Measurements from ENCODE around the gene CSF2RB. TPM values are rescaled to one million over a fixed set of nuclear protein-coding genes. Genes with fewer than 3 reads are reported as not detected.

Gene CSF2RB
- polyA plus RNA-seq, 2 of the 4 experiments (the other 2 are of a cell fraction): not detected

GRCh38 chr22:36981247-36981775, 67.9 kb downstream of the CSF2RB start:
- ATAC-seq (no peak), DNase-seq (ENCODE audit: low read depth in 1 of 2, low spot score in 1 of 2) (no peak), FAIRE-seq (no peak)
- no peaks in the 10 kb centered on the region for H3K4me1 ChIP-seq
- H3K27ac ChIP-seq: no peak overlapping the region
- WGBS (ENCODE audit: missing lambda C conversion rate): 81% methylated on average over 16 of the region's 16 CpGs
- no peak overlapping the region for H3K4me2 ChIP-seq
- ChIA-PET POLR2A (no interaction called here), CTCF (no interaction called here)
- H3K4me3 ChIP-seq: no peak overlapping the region
- peaks cover 4% of the 10 kb centered on the region; the same call in 1 of the 3 replicates for H3K9me3 ChIP-seq
- TF ChIP-seq CBX8 (IDR thresholded peaks at IDR 0.05): no peak
- TF ChIP-seq JUNB (IDR thresholded peaks at IDR 0.05): no peak
- no peak for TF ChIP-seq CTCF (IDR thresholded peaks at IDR 0.05)

- WGBS (ENCODE audit: missing lambda C conversion rate): 60% methylated on average over 5 of the region's 5 CpGs
- DNase-seq (ENCODE audit: low read depth in 1 of 2, low spot score in 1 of 2) (no peak), FAIRE-seq (no peak), ATAC-seq (no peak)
- no peaks in the 10 kb centered on the region for H3K4me1 ChIP-seq
- H3K4me3 ChIP-seq: no peak overlapping the region
- CTCF ChIA-PET: interaction anchor here (0.7 to 1.3 kb wide), 2 partner anchors 14 to 50 kb away, joined by 3 to 4 read pairs; no protein-coding TSS in a partner anchor
- no peak overlapping the region for H3K4me2 ChIP-seq
- POLR2A ChIA-PET: no interaction called here
- TF ChIP-seq EP300 (IDR thresholded peaks at IDR 0.05) (no peak), FOSL2 (IDR thresholded peaks at IDR 0.05) (no peak), FOSL2 (CRISPR knock-in tag; IDR thresholded peaks at IDR 0.05) (no peak), ZC3H11A (IDR thresholded peaks at IDR 0.05) (no peak), NR3C1 (IDR thresholded peaks at IDR 0.05) (no peak), FOXS1 (CRISPR knock-in tag; IDR thresholded peaks at IDR 0.05) (no peak), JUN (IDR thresholded peaks at IDR 0.05) (no peak), CBX8 (IDR thresholded peaks at IDR 0.05) (no peak), NPAS2 (CRISPR knock-in tag; IDR thresholded peaks at IDR 0.05; ENCODE audit: borderline replicate concordance) (no peak)
- H3K9me3 ChIP-seq: peaks cover 5% of the 10 kb centered on the region; the same call in 1 of the 3 replicates
- H3K27ac ChIP-seq: no peak overlapping the region
These were observed 68.7 kb downstream of the CSF2RB start for GRCh38 chr22:36982136-36982535.

- ChIA-PET CTCF (interaction anchor here (0.7 kb wide), 1 partner anchor 282 kb away, joined by 3 read pairs; no protein-coding TSS in a partner anchor), POLR2A (no interaction called here)
- Histone ChIP-seq H3K4me3 (no peak overlapping the region), H3K9me3 (peaks cover 5% of the 10 kb centered on the region; the same call in 1 of the 3 replicates), H3K4me1 (no peaks in the 10 kb centered on the region), H3K4me2 (no peak overlapping the region), H3K27ac (no peak overlapping the region)
- TF ChIP-seq CEBPB (IDR thresholded peaks at IDR 0.05) (0 out of 4 replicates have a peak, but pooled peaks of 1 of the 2 experiments have one; percentile 14), ELK1 (IDR thresholded peaks at IDR 0.05; ENCODE audit: low read depth, low read length) (no peak)
- 75% methylated on average over 10 of the region's 10 CpGs for WGBS (ENCODE audit: missing lambda C conversion rate)
- FAIRE-seq (no peak), ATAC-seq (no peak), DNase-seq (ENCODE audit: low read depth in 1 of 2, low spot score in 1 of 2) (no peak)
These were observed 71.9 kb downstream of the CSF2RB start for GRCh38 chr22:36985211-36985889.

- H3K9me3 ChIP-seq: peaks cover 5% of the 10 kb centered on the region; the same call in 1 of the 3 replicates
- H3K4me2 ChIP-seq: no peak overlapping the region
- peak in 1 of 2 experiments; percentile 45 for DNase-seq (ENCODE audit: low read depth in 1 of 2, low spot score in 1 of 2)
- peak; percentile 42; the same call in 2 of the 3 replicates for TF ChIP-seq SMC3 (IDR thresholded peaks at IDR 0.05)
- no peak for TF ChIP-seq NFE2L2 (conservative IDR thresholded peaks at IDR 0.05; ENCODE audit: low read length)
- TF ChIP-seq PHF8 (IDR thresholded peaks at IDR 0.05; ENCODE audit: borderline replicate concordance, low read depth): no peak
- no peak for TF ChIP-seq HOXB13 (CRISPR knock-in tag; IDR thresholded peaks at IDR 0.05; ENCODE audit: low read depth)
- TF ChIP-seq RFX5 (IDR thresholded peaks at IDR 0.05): no peak
- no peak for TF ChIP-seq EHMT2 (IDR thresholded peaks at IDR 0.05; ENCODE audit: low read depth)
- TF ChIP-seq BHLHE40 (IDR thresholded peaks at IDR 0.05; ENCODE audit: low read depth, low read length): no peak
- TF ChIP-seq ELK1 (IDR thresholded peaks at IDR 0.05; ENCODE audit: low read depth, low read length): no peak
- TF ChIP-seq CBX8 (IDR thresholded peaks at IDR 0.05): no peak
- peak; percentile 44 for TF ChIP-seq CTCF (IDR thresholded peaks at IDR 0.05)
- TF ChIP-seq RAD21 (conservative IDR thresholded peaks at IDR 0.05 in 1 of 2, IDR thresholded peaks at IDR 0.05 in 1 of 2): peak; percentile 46 to 58; a peak in 4 of 5 replicates
- TF ChIP-seq HEYL (CRISPR knock-in tag; IDR thresholded peaks at IDR 0.05): no peak
- 39% methylated on average over 8 of the region's 8 CpGs for WGBS (ENCODE audit: missing lambda C conversion rate)
- ATAC-seq: peak in 1 of 2 experiments; percentile 61; a peak in 2 of 6 replicates
- no peaks in the 10 kb centered on the region for H3K4me1 ChIP-seq
- ChIA-PET POLR2A (no interaction called here), CTCF (interaction anchor here (0.7 to 1.8 kb wide), 3 partner anchors 8 to 283 kb away, joined by 3 to 10 read pairs (median 4); no protein-coding TSS in a partner anchor)
- no peak overlapping the region for H3K27ac ChIP-seq
- FAIRE-seq: no peak
- no peak overlapping the region for H3K4me3 ChIP-seq
These were observed 72.9 kb downstream of the CSF2RB start for GRCh38 chr22:36986242-36986821.
